Renal pelvis (tissue), 4 donors: ENCODE results near the gene KLHL33. TPM values are rescaled to one million over a fixed set of nuclear protein-coding genes. Genes with fewer than 3 reads are reported as not detected.

Experiments used
- DNase-seq: peaks from one replicate; pipeline ENCODE4 v3.0.0-alpha.2; 2013
- polyA plus RNA-seq, 3 donors: library from polyadenylated mRNA; unstranded; fragments of 120-200 nt; gene quantifications; one replicate each; pipeline ENCODE4 v1.2.1, GENCODE V29; 2013; ENCODE audit not compliant: insufficient read length in 3 of 3

The KLHL33 gene
- polyA plus RNA-seq, 3 donors, result 0.27 to 0.88 (median 0.56) TPM

- no peak for DNase-seq
These were observed 19.7 kb downstream of the KLHL33 start for GRCh38 chr14:20416223-20416622.

DNA sequence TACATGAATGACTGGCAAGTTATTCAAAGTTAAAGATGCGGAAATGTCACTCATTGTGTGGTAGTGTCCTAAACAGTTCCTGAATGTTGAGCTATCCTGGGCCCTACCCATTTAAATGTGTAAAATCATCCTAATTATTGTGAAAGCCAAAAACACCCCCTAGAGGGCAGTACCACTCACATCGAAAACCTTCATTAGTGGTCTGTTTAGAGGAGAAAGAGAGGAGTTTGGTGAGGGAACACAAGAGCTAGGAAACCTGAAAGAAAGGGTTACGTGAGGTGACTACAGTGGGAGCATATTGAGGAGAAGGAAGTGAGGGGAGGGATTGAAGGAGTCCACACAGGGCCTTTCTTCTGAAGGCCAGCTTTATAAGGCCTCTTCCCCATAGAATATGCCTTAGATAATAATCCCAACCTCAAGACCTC is 20.2 kb downstream of the KLHL33 start:
- peak; percentile 52 for DNase-seq

GRCh38 chr14:20413744-20414082 is 22.3 kb downstream of the KLHL33 start:
- no peak for DNase-seq

- peak; percentile 84 for DNase-seq
These were observed 22.9 kb downstream of the KLHL33 start, which contains the start of gene TEP1 for GRCh38 chr14:20412876-20413743. TEP1 (minus strand) TSS chr14:20413501; CDS start chr14:20408439, 5,062 bp downstream.

DNA sequence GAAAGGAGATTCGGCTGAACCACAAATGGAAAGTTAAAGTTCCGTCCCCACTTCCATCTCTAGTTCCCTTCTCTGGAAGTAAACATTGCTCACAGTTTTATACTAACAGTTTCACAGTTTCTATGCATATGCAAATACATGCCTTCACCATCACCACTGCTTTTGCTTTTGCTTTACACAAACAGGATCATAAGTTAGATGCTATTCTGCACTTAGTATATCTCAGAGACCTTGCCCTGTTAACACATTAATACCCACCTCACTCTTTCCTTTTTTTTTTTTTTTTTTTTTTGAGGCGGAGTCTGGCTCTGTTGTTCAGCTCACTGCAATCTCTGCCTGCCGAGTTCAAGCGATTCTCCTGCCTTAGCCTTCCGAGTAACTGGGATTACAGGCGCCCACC is 23.6 kb downstream of the KLHL33 start:
- no peak for DNase-seq

DNA sequence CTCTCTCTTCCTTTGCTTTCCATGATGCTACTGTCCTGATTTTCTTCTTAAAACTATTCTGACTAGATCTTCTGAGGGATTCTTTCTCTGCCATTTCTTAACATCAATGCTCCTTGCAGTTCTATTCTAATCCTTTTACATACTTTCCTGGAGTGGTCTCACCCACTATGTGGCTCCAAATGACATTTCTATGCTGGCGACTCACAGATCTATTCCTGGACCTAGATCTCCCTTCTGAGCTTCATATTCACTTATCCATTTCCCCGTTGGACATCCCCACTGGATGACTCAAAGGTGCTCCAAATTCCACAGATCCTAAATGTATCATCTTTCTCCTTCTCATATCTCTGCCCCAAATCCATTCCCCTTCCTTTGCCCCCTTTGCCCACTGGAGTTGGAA is 26.7 kb downstream of the KLHL33 start:
- DNase-seq, result no peak

GRCh38 chr14:20403521-20403920 is 32.4 kb downstream of the KLHL33 start:
- DNase-seq, result no peak

DNA sequence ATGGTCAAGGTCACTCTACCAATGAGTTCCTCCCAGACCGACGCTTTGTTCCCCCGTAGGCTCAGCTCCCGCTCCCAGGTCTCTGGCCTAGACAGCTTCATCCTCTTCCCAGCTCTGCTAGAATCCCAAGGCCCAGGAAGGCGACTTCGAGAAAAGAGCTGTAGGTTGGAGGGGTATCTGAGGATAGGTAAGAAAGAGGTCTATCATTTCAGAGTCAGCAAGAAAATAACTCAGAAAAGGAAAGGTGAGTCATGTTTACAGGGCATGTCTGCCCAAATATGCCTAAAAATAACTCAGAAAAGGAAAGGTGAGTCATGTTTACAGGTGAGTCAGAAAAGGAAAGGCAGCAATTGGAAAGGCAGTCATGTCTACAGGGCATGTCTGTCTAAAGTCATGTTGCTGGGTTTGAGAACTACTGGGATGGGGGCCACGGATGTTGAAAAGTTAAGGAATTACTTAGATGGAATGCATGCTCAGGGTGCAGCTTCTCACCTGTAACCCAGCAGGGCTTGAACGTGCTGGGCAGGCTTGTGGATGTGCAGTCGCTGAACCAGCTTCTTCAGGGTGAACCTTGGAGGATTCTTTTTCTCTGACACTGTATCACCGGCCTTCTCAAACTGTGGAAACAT is 34.9 kb downstream of the KLHL33 start:
- DNase-seq, result no peak

- no peak for DNase-seq
These were observed 35.4 kb downstream of the KLHL33 start for GRCh38 chr14:20400589-20400964.

DNA sequence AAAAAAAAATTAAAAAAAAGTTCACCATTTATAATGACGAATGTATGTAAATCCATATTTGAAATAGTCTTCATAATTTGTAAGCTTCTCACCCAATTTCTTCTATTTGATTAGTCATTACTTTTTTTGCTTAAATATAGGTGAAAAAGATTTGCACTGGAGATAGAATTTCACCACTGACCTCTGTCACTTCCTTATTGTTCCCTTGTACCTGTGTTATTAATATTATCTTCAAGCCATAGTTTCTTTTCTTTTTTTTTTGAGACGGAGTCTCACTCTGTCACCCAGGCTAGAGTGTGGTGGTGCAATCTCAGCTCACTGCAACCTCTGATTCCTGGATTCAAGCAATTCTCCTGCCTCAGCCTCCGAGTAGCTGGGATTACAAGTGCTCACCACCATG is 38.5 kb downstream of the KLHL33 start:
- no peak for DNase-seq

DNA sequence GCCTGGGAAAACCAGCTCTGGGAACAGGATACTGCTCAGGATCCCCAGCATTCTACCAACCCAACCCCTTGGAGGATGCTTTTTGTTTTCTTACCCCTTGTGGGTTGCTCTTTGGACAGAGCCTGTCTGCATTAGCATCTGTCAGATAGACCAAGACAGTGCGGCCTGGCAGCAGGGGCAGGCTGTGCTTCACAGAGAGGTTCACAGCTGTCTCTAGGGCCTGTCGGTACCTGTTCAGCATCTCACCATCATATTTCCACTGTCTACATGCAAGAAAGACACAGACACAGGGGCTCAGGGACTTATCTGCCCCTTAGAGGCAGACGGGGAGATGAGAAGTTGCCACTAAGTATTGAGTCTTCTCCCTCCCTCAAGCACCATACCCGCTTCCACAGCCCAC is 44.5 kb downstream of the KLHL33 start:
- no peak for DNase-seq

GRCh38 chr14:20388159-20388558 is 47.8 kb downstream of the KLHL33 start:
- no peak for DNase-seq

DNA sequence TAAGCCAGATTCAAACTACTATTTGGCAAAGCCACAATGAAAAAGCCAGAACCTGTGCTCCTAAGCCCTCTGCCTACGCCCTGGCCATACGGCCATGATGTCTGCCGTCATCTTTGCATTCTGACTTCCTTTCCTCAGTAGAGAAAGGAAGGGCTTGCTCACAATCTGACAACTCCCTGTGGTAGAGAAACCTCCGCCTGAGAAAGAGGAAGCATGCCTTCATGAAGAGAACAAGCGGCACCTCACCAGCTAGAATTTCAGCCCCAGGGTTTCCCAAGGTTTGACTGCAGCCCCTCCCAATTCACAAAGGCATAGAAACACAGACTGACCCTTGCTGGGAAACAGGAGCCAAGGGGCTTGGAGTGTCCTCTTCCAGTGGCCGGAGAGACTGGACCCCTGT is 48.4 kb downstream of the KLHL33 start:
- no peak for DNase-seq

DNA sequence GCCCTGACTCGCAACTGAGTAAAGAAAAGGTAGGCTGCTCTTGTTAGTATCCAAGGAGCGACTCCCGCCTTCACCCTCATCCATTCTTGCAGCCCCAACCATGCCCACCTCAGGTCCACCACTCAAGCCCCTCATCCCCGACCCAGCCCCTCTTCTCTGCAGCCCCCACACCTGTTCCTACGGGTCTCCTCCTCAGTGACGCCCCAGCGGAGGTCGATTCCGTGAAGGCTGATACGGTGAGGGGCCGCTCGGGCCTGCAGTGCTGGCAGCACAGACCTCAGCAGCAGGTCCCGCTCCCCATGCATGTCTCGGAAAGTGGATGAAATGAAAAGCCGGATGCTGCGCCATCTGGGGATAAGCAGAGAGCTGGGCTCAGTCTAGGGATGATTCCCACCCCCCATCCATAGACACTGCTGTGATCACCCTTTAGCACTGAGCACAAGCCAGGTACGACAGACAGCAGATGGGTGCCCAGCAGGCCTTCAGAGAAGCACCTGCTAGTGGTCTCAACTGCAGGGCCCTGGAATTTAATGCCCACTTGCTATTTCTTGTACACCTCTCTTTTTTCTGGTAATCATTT is 49.6 kb downstream of the KLHL33 start:
- DNase-seq, result no peak

- no peak for DNase-seq
These were observed 51.1 kb downstream of the KLHL33 start for GRCh38 chr14:20384886-20385285.

DNA sequence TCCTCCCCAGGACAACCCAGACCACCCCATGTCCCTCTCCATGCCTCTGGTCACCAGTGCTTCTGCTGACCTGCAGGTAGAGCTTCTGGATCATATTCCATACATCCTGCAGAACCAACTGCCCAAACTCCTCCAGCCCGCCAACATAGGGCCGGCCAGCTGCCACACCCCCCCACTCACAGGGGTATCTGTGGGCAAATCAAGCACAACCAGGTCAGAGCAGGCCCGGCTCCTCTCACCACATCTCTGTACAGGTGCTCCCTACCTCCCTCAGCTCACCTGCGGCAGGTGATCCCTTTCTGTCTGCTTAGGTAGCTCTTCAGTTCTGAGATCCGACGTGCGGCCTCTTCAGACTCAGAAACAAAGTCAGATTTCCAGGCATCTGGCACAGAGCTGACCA is 51.6 kb downstream of the KLHL33 start:
- DNase-seq, result no peak

- DNase-seq, result no peak
These were observed 52.3 kb downstream of the KLHL33 start for GRCh38 chr14:20383636-20384035.

DNA sequence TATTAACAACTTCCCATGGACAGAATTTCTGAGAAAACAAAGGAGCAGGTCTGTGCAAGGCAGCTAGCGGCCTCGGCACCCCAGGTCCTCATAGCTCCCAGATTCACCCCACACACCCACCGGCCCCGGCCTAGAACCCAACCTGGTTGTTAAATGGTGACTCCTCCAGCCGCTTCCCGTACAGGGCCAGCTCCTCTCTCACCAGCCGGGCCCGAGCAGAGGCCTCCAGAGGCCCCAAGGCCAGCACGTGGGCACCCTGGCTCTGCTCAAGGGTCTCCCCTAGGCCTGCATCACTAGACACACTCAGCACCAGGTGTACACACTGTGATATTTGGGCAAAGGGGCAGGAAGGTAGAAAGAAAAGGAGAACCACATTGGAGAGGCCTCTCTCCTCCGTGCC is 52.9 kb downstream of the KLHL33 start:
- no peak for DNase-seq

DNA sequence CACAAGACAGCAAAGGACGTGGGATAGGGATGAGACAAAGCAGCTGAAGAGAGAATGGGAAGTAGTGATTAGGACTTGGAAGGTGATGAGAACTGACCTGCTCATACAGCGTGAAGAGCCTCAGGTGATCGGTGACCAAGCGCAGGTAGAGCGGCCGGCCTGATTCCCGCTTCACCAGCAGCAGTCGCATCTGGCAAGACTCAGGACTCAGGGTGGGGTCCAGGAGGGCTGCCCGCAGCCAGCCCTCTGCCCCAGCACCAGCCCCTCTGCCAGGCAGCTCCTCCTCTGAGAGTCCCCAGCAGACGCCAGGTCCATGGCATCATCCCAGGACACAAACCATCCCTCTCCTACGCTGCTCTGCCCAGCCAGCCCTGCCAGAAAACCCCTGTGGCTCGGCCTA is 53.4 kb downstream of the KLHL33 start:
- no peak for DNase-seq

DNA sequence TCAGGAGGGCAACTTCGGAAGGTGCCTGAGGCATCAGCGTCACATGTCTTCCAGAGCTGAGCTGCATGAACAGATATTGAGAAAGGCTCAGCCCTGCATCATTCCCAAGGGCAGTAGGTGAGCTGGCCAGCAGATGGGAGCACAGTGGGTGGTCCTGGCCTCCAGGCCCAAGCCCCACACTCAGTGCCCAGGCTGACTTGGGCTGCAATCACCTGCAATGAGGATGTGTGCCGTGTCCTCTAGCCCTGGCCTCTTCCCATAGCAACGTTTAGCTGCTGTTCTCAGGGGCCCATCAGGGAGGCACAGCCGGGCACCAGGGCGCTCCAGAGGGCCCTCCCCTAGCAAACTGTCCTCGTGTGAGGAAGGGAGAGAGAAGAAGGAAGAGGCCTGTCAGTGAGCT is 54.6 kb downstream of the KLHL33 start:
- DNase-seq, result no peak

DNA sequence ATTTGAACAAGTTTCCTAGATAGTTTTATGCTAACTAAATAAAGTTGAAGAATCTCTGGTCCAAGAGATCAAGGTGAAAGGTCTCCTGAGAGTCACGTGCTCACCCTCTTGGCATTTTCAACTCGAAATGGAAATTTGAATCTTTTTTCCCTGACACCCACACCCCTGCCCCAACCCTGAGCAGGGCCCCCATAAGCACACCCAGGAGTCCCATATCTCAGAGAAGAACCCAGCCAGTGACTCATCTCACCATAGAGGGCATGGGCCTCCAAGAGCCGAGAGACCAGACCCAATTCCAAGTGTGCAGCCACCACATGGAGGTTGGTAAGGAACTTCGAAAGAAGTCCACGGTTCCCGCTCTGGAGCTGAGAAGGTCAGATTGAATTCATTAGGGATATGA is 55.3 kb downstream of the KLHL33 start:
- DNase-seq, result no peak

- no peak for DNase-seq
These were observed 56.2 kb downstream of the KLHL33 start for GRCh38 chr14:20379743-20380142.

GRCh38 chr14:20377171-20377570 is 58.8 kb downstream of the KLHL33 start:
- no peak for DNase-seq
